ENCODE data around the gene OTOF.

DNA sequence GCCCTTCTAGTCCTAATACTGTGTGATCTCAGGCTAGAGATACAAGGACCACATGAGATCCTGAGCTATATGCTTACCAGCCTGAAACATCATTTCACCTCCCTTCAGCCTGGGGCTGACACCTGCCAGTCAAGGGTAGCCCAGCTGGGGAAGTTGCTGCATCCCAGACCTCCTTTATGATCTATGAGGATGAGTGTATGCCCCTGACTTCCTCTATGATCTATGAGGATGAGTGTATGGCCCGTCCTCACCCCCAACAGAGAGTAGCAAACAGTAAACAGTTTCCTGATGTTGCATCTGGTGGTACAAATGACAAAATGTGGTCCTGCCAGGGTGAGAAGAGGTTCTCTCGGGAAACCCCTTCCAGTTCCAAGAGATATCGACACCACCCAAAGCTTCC lies 8.9 kb upstream of the OTOF start:
- TF ChIP-seq, protein P1, sequence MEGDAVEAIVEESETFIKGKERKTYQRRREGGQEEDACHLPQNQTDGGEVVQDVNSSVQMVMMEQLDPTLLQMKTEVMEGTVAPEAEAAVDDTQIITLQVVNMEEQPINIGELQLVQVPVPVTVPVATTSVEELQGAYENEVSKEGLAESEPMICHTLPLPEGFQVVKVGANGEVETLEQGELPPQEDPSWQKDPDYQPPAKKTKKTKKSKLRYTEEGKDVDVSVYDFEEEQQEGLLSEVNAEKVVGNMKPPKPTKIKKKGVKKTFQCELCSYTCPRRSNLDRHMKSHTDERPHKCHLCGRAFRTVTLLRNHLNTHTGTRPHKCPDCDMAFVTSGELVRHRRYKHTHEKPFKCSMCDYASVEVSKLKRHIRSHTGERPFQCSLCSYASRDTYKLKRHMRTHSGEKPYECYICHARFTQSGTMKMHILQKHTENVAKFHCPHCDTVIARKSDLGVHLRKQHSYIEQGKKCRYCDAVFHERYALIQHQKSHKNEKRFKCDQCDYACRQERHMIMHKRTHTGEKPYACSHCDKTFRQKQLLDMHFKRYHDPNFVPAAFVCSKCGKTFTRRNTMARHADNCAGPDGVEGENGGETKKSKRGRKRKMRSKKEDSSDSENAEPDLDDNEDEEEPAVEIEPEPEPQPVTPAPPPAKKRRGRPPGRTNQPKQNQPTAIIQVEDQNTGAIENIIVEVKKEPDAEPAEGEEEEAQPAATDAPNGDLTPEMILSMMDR (conservative IDR thresholded peaks at IDR 0.05), result no peak
- TF ChIP-seq EZH2 (IDR thresholded peaks at IDR 0.05; ENCODE audit: low read depth), result no peak

All from PC-9 (cell line).